ENCODE data around the gene ASTN2.

ASTN2 gene

DNA sequence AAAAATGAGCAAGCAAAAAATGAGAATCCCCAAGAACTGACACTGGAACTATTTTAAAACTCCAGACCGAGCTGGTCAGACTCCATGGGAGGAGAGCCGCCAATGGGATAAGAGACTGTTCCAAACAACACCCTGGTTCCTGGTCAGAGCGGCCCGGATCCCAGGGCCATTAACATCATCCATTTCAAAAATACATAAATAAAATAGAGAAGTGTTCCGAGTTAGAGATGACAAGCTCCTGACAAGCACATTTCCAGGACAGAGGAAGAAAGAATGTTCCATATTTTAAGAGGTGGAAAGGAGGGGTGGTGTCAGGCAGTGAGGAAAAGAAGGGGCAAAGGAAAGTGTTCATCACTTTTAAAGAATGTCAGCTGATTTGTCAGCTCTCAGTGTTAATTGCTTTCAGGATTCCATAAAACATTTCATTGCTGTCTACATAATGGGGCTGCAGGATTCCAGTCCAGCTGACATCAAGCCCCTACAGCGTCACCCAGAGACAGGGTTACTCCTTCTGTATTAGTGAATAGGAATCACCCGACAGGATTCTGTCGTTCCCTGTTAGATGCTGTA is 930.3 kb downstream of the ASTN2 start:
- peak; percentile 48 for DNase-seq

- no peak for DNase-seq
Measured at GRCh38 chr9:116483622-116484491, 931.0 kb downstream of the ASTN2 start.

- no peak for DNase-seq
Measured at GRCh38 chr9:116482740-116483139, 932.1 kb downstream of the ASTN2 start.

GRCh38 chr9:116480700-116481099 is 934.2 kb downstream of the ASTN2 start:
- no peak for DNase-seq

- no peak for DNase-seq
Measured at GRCh38 chr9:116479967-116480366, 934.9 kb downstream of the ASTN2 start.

- no peak for DNase-seq
Measured at GRCh38 chr9:116479056-116479544, 935.8 kb downstream of the ASTN2 start.

DNA sequence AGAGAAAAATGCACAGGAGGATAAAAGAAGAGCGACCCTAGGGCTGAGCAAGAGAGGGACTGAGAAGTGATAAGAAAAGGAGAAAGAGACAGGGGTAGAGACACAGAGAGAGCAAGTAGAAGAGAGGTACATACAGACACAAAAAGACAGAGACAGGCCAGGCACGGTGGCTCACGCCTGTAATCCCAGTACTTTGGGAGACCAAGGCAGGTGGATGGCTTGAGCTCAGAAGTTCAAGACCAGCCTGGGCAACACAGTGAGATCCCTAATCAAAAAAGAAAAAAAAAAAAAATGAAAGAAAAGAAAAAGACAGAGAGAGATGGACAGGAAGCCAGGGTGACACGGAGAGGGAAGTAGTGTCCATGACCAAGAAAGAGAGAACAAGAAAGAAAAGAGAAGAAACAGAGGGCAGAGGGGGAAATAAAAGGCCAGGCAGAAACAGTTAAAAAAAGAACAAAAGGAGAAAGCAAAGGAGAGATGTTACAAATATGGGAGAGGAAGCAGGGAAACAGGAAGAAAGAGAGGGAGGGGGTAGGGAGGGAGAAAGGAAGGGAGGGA is 937.2 kb downstream of the ASTN2 start:
- no peak for DNase-seq

GRCh38 chr9:116476935-116477381 is 937.9 kb downstream of the ASTN2 start:
- DNase-seq = peak; percentile 21

DNA sequence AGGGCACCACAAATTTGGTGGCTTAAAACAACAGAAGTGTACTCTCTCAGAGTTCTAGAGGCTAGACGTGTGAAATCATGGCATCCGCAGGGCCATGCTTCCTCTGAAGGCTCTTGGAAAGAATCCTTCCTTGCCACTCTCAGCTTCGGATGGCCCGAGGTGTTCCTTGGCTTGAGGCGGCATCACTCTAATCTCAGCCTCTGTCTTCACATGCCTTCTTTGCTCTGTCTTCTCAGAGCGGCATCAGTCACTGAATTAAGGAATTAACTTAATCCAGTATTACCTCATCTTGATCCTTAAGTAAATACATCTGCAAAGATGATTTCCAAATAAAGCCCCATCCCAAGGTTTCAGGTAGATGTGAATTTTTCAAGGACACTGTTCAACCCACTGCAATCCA is 938.9 kb downstream of the ASTN2 start:
- no peak for DNase-seq

GRCh38 chr9:116475201-116475600 is 939.7 kb downstream of the ASTN2 start:
- peak; percentile 53 for DNase-seq

DNA sequence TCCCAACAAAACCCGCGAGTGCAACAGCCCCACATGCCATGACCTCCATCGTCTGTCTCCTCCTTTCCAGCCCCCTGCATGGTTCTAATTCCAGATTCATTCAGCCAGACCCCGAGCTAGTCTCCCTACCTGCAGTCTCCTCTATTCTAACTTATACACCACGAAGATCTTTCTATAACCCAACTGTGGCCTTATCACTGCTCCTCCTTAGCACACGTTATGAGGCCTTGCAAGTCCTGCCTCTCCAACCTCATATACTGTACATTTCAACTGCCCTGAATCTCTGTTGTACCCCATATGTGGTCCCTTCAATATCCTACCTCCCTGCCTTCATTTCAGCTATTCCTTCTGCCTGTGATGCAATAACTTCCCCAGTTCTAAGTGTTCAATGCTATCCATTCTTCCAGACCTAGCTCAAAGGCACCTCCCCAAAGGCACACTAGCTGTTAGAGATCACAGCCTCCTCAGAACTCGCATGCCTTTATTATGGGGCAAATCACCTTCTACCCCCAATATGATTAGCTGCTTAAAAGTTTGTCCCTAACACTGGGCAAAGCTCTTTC is 942.8 kb downstream of the ASTN2 start:
- no peak for DNase-seq

DNA sequence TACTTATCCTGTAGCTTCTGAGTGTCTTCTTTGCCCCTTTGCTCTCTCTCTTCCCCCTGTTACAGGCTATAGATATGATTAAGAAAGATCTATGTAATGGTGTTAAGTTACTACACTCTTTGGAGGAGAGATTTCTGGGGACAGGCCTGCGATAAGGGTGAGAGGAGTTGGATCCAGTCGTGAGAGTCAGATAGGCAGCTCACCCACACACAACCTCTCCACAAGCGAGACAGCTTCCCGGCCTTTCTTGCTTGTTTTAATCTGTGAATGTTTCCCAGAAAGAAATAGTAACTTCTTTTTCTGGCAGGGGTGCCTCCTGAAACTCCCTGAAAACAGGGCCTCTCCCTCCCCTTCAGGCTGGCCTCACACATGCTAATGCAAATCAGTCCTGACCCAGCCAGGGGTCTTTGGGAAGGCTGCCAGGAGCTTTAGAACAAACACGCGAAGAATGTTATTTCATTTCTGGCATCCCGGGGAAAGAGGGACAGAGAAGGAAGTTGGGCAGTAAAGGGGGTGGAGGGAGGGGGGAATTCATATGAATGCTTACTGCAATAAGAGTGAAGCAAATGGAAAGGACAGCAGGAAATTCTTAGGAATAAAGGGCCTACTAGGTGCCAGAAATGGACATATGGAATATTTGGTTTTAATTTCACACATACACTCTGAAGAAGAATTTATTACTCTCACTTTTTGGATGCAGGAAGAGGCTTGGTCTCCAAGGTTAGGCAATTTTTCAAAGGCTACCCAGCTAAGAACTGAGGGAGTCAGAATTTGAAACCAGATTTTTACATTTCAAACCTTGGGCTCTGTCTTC is 943.6 kb downstream of the ASTN2 start:
- peak; percentile 94 for DNase-seq

- DNase-seq = no peak
Measured at GRCh38 chr9:116468793-116469527, 945.9 kb downstream of the ASTN2 start.

- no peak for DNase-seq
Measured at GRCh38 chr9:116468369-116468768, 946.5 kb downstream of the ASTN2 start.

GRCh38 chr9:116467740-116468351 is 947.0 kb downstream of the ASTN2 start:
- DNase-seq = peak; percentile 31

DNA sequence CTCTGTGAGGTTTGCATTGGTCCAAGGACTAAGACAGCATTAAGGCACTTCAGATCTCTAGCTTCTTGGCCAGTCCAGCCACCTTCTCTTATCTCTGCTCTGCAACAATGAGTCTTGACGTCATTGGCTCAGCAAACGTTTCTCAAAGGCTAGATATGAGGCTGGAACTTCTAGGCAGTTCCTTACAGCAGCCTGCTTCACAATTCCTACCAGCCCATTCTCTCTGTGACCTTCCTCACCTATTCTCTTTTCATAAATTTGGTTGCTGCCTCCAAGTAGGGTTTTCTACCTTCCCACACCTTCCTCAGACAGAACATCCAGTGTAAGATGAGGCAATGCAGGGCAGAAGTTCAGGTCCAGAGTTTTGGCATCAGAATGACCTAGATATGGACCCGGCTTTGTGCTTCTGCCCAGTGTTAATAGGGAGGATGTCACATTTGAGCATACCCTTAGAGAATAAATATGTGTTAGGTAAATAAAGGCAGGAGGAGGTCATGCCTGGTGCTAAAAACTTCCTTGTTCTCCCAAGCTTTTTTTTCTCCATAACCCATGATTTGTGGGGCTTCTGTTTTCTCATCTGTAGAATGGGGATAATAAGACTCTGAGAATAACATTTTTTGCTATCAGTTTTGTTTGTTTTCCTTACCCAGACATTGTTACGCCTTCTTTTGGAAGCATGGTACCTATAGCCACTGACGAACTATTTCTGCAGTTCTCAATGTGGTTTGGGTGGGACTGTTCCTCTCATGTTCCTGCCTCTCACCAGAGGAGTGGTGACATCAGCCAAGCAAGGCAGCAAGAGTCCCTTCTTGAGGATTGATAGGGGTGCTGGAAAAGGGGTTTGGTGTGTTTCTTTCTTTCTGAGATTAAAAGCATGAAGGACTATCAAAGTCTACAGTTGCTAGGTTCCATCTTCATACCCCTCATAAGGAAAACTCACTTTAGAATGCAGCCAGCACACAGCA is 948.3 kb downstream of the ASTN2 start:
- no peak for DNase-seq

DNA sequence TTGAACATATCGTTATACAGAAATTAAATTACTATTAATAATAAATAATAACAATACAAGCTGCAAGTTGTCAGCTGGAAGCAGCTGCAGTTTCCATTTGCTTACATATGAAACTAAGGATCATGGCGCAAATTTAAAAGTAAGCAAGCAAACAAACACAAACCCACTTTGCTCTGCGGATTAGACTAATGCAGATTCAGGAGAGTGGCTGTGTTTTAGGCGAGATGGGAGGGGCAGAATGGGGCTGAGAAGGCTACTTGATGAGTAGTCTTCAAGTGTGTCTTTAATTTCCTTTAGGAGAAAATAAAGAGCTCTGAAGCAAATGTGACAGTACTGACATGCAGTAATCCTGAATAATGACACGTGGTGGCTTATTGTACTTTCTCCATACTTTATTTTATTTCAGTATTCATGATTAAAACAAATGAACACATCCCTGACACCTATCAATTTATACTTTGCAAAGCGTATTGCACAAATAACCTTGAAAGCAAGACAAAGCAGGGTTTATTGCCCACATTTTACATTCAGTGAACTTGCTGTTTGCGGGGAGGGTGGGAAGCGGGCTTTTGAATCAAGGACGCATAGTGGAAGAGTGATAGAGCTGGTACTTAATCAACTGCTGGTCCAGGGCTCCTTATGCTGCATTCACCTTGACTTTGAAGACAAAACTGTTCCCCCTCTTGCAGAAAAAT is 949.1 kb downstream of the ASTN2 start:
- DNase-seq = no peak

DNA sequence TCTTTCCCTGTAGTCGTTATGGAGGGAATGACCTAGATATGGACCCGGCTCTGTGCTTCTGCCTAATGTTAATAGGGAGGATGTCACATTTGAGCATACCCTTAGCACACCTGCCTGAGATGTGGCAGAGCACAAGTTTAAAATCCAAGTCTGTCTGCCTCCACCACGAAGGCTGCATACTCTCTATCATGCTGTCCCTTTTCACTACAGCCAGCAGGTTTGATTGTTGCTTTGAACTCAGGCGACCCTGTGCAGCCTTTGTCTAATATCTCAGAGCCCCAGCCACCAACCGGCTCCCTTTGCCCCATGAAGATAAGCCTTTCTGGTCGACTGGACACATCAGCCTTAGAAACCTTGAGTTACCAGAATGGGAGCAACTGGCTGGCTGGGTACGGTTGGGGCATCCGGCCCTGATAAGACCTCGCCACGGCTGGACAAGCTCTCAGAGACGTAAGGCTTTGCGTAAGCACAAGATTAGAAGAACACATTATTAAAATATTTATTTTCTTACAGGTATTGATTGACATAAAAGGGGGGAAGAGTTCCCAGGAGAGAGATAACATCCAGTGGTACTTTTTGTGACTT is 949.8 kb downstream of the ASTN2 start:
- DNase-seq = no peak

DNA sequence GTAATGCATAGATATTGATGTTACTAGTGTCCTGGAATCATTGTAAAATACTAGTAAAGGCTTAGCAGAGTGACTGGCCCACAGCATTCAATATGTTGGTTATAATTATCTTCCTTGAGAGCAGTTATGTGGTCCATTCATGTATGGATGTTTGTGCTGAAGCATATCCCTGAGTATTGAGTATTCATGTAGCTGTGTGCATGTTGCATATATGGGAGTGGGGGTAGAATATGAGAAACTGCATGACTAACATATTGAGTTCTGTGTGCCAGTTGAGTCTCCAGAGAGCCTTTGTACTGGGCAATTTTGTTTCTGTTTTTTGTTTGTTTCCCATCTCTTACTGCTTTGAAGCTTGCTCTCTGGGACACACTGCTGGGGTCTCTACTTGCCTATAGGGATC is 950.4 kb downstream of the ASTN2 start:
- no peak for DNase-seq

All from fibroblast of skin of right quadriceps (primary cell).